GM19372 (cell line): ENCODE results near the gene ACOT12.
"Not testable (repeated sequence)": the region's sequence is repeated elsewhere in the genome, so short reads cannot be mapped to it uniquely, and the experiment has no call there.

ENCODE experiments used
- ATAC-seq: cut with Tn5 transposase; IDR thresholded peaks from one replicate; pipeline ENCODE4 v1.9.1; 2021; ENCODE audit warnings: mild to moderate bottlenecking, low read depth, moderate library complexity; ENCODE audit not compliant: unreplicated experiment

Gene ACOT12

DNA sequence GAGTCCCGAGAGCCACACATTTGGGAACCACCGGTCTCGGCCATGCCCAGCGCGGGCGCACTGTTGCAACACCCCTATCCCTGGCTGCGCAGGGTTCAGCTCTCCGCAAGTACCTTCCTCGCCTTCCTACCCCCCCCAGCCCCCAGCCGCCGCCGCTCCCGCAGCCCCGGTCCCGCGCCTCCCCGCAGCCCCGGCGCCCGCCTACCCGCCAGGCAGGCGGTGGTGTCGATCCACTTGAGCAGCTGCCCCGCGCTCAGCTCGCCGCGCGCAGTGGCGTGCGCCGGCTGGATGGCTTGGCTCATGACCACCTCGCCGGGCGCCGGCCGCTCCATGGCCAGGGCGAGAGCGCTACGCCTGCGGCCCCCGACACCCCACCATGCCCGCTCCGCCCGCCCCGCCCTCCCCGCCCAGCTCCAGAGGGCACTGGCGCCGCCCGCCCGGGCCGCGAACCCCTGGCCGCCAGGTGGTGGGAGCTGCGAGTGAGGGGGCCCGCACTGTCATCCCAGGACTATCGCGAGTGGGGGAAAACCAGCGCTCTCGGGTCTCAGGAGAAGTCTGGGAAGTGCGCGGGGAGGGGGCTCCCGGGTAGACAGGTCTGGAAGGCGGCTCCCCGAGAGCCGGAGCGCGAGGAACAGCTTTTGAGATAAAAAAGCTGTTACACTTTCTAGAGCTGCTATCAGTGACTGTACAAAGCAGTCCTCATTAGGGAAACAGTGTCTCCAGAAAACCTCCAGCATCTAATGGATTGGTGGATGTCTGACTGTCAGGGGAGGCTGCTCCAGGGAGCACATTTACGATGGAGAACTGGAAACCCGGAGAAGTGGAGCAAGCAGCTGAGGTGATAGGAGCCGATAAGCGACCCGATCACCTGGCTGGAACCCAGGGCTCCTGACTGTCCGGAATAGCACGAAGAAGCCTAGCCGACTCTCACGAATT is at the start of gene ACOT12:
ACOT12 (minus strand) TSS at position 352 of the 936 bp plus-strand sequence; CDS start at position 332, 20 bp downstream.
- no peak for ATAC-seq

DNA sequence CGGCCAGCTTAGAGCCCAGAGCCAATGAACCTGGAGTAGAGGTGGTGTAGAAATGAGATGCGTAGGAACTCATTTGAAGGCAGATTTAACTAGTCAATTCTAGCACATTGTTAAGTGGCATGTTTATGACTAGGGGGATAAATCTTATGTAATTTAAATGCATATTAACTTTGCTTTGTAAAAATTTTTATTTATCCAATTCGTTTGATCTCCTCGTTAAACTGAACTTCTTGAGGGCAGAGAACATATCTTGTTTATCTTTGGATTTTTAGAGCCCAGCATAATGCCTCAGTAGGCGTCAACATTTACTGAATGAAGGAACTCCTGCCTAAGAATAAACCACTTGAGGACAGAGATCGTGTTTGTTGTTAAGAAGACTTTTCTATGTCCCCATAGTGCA is 41.1 kb upstream of the ACOT12 start:
- no peak for ATAC-seq

DNA sequence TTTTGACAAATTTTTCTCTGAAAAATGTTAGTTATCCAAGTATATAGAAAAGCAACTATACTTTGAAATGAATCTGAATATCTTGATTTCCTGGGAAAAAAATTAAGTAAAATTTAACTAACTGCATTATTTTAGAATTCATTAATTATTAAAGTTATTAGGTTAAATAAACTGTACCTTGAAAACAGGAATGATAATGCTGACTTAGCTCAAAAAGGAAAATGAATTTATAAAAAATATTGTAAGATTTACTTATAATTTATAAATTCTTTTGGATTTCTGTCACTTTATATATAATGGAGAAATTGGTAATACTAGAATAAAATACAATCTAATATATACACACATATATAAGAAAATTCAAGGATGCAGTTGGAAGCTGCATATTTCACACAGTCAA is 36.1 kb upstream of the ACOT12 start:
- no peak for ATAC-seq

DNA sequence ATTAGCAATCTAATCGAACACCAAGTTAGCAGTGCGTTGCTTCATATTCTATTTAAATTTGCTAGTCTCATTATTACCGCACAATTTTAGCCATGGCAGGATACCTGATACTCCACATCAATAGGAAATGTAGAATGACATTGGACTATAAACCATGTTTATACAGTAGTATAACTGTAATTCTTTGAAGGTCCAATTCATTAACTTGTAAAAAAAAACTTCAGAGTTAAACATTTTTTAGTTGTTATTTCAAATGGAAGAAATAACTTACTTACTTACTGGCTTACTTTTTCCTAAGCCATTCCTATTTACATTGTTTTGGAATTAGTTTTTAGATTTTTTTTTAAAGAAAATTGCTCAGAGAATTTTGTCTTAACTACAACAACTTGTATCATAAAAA is 35.4 kb upstream of the ACOT12 start:
- no peak for ATAC-seq

DNA sequence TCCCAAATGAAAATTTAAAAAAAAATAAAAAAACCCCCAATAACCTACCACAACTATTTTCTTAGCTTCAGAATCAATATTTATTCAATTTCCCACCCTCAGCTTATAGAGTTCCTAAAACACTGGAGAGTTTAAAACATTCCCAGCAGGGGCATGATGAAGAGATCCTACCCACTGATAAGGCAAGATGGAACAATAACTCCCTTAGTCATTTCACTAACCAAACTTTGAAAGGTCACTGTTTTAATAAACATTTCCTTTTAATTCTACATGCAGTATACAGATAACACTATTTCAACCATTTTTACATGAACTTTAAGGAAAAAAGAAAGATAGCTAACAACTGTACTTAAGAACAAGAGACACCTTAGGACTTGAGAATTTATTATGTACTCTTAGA is 34.9 kb upstream of the ACOT12 start:
- ATAC-seq: no peak

DNA sequence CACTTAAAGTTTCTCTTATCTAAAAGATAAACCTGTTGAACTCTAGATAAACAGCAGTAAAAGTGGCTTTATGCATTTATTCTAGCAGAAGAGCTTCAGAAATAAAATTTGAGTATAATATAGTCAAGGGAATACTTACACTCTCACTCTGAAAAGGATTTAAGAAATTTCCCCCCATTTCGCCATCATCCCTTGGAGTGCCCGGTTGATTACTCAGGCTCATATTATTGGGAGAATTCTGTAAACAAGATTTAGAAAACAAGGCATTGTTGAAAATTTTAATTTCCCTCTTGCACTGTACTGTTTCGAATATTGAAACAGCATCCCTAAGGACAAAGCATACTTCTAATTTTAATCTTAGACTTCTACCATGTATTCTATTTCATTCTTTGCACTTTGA is 34.5 kb upstream of the ACOT12 start:
- ATAC-seq: no peak

DNA sequence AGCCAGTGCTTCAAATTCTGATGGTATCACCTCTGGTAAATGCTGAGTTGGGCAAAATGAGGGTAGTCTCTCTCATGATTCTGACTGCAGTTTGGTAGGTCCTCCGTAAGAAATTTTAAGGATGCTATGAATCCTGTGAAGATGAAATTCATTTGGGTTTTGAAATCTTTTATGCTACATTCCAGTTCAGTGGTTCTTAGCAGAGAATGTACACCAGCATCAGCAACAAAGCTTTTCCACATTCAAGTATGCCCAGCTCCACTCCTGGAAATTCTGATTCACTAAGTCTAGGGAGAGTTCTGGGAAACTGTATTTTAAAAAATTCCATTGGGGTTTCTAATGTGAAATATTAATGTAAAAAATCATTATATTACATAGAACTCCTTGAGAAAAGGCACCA is 33.6 kb upstream of the ACOT12 start:
- ATAC-seq: no peak

DNA sequence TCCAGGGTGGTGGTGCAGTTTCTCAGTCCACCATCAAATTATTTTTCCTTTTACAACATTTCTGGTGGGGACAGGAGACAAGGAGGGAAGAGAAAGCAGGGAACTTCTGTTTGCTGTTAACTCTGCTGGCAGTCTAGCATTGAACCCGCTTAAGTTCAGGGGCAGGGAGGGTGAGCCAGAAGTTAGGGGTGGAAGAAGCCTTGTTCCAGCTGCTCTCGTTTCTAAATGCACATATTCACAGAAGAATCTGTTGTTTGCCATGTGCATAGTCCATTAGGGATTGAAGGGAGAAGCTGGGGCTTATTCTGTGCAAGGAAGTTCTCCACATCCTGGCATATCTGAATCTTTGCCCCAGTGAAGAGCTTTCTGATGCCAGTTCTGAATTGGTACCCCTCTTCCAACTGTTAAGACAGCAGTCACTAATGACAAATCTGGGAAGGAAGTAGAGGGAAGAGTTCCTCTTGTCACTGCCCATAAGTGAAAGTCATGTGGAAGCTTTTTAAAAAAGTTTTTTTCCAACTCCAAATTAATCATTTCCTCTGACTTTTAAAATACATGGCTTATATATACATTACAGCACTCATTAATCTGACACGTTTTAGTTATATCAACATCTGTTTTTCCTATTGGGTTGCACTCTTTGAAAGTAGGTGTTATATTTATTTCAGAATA is 32.6 kb upstream of the ACOT12 start:
- ATAC-seq: no peak

DNA sequence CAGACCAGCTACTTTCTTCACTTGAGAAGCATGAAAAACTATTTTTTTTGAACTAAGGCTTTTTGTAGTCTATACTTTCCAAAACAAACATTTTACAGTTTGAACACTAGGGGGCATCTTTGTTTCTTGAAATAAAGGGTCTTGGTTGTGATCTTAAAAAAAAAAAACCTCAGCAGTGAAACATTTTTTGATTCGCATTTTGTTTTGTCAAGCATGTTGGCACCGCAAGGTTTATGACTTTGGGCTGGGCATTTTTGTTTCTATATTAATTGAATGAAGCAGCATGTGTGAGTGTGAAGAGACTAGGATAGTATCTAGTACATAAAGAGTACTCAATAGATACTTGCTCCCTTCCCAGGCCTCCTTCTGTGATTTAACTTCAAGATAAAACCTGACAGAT is 31.6 kb upstream of the ACOT12 start:
- ATAC-seq: no peak

DNA sequence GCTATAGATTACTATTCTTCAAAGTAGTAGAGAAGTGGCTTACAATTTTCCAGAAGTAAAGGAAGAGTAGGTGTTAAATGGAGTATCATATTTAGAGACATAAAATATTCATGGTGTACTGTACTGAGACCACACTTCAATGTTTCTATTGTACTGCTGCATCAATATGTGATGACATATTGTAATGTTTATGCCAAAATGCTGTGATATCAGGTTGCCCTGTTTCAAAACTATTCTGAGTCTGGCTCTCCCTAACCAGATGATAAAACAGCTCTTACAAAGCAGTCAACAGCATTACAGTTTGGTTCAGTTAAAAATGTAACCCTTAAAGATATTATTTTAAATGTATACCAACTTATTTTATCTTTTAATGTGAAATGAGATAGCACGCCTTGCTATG is 30.8 kb upstream of the ACOT12 start:
- no peak for ATAC-seq

DNA sequence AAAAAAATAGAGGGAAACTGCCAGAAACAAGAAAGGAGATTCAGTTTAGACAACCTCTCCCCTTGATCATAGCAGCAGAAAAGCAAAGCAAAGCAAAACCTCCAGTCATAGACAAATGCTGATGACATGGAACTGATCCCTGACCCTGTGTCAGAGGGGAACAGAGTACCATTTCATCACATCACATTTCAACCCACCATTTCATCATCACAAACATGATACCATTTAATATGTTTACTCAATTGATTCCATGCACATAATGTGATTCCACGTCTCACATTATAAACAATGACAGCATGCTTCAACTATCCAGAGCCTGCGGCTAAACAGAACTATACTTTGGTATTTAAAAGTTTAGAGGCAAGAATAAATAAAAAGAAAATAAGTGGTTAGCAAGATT is 28.7 kb upstream of the ACOT12 start:
- ATAC-seq: no peak

DNA sequence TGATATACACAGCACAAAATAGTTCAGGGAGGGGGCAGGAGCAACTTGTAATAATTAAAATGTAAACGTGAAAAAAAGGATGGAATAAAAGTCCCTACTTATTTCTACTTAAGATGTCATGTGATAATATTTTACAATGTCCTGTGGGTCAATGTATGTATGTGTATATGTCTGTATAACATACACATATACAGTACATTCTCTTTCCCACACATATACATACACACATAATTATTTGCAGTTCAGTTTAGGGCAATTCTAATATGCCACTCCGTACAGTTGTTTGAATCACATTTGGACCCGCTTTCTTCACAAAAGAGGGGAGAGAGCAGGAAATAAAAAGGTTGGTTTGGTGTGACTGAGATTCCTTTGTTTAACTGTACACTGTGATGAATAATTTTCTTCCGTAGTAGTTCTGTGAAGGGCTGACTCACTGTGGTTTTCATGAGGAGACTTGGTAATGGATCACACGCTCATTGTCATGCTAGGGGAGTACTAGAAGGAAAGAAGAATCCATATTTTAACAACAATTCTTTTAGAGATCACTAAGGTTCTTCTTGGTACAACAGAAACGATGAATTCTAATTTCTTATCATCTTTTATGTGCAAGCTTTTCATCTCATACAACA is 26.2 kb upstream of the ACOT12 start:
- no peak for ATAC-seq

DNA sequence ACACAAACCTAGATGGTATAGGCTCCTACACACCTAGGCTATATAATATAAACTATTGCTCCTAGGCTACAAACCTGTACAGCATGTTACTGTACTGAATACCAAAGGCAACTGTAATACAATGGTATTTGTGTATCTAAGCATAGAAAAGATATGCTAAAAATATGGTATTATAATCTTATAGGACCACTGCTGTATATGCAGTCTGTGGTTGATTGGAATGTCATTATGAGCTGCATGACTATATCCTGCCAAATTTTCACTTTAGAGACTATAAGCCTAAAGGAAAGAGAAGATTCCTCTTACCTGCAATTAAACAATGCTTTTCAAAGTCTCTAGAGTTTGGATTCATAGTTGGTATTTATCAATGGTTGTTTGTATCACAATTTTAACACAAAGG is 24.7 kb upstream of the ACOT12 start:
- no peak for ATAC-seq

DNA sequence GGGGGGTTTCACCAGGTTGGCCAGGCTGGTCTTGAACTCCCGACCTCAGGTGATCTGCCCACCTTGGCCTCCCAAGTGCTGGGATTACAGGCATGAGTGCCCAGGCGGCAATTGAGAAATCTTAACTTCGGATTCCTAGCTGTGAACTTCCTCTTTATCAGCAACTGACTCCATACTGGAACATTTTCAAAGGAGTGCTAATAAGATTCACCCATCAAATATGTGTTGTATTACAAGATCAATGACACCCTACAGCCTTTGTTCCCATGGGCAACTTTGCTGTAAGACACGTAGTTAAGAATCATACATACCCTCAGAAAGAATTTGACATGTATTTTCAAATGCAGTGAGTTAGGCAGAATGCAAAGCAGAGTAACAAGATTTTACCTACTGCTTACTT is 23.1 kb upstream of the ACOT12 start:
- no peak for ATAC-seq

DNA sequence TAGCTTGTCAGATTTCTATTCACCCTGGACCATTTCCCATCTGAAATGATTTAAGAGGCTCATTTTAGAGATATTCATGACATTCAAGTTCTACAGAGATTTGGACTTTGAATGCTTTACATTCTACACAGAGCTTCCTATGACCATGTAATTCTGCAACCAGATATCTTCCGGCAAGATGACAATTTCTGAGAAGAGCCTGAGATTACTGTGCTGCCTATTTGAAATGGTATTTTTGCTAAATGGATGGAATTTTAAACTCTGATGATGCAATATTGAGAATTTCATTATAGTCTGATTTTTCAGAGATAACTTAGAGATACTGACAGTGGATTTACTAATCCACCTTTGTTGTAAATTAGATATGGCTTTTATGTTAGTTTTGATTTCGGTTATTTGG is 16.0 kb upstream of the ACOT12 start:
- no peak for ATAC-seq

DNA sequence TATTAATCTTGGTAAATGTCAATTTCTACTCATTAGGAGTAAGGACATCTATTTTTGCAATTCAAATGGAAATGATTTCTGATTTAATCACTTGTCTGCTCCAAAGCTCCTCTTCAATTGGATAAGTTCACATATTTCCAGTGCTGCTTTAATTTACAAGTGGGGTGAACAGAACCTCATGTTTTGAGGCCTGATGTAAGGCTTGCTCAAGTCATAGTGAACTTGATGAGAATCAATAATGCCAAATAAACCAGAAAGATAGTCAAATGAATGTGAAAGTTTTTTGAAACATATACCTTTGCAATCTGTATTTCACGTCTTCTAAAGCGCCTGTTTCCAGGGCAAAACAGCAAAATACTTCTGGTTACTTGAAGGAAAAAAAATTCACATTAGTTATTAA is 15.4 kb upstream of the ACOT12 start:
- no peak for ATAC-seq

DNA sequence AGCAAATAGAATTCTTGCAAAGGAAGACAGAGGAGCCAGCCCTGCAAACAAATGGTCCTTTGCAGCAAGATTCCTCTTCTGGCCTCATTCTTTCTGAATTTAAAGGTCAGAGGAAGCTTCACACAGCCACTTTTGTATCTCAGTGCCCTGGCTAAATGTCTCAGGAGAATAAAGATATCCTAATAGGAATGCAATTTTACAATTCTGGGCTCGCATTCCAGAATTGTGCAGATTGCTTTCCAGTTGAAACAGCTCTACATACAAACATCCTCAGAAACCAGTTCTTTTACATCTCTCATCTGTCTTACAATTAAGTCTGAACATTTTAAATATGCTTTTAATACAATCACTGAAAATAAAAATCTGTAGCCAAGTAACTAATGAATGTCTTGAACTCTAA is 14.6 kb upstream of the ACOT12 start:
- no peak for ATAC-seq

DNA sequence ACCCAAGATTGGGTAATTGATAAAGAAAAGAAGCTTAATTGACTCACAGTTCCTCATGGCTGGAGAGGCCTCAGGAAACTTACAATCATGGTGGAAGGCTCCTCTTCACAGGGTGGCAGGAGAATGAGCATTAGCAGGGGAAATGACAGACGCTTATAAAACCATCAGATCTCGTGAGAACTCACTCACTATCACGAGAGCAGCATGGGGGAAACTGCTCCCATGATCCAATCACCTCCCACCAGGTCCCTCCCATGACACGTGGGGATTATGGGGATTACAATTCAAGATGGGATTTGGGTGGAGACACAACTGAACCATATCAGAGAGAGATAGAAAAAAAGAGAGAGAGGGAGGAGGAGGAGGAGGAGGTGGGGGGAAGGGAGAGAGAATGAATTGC is 13.9 kb upstream of the ACOT12 start:
- not testable (repeated sequence) for ATAC-seq

DNA sequence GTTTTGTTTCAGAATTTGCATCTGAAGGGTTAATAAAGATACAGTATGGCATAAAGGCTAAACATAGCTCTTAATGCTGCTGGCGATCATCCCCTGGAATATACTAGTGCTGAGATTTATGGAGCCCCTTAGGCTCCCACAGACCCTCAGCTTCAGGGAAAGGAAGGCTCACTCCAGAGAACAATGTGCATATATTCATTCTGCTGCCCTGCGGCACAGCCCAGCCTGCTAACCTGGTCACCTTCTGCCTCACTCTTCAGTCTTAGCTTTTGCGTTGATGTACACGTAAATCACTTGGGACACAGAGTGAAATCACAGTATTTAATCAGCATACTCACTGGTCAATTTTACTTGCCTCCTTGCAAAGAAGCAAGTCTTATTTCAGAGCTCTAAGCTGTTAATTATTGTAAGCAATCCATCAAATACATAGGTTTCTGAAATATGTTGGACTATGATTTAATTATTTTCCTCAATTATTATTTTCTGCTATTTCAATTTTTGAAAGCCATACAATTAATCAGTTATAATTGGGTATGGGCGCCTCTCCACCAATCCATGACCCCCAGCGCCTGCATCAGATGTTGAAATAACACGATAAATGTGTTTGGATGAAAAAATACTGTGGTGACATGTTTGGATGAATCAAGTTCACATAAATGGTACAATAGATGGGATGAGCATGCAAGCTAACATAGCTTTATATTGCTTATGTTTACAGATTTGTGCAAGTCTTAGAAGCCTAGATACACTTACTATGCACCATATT is 11.4 kb upstream of the ACOT12 start:
- ATAC-seq: no peak

DNA sequence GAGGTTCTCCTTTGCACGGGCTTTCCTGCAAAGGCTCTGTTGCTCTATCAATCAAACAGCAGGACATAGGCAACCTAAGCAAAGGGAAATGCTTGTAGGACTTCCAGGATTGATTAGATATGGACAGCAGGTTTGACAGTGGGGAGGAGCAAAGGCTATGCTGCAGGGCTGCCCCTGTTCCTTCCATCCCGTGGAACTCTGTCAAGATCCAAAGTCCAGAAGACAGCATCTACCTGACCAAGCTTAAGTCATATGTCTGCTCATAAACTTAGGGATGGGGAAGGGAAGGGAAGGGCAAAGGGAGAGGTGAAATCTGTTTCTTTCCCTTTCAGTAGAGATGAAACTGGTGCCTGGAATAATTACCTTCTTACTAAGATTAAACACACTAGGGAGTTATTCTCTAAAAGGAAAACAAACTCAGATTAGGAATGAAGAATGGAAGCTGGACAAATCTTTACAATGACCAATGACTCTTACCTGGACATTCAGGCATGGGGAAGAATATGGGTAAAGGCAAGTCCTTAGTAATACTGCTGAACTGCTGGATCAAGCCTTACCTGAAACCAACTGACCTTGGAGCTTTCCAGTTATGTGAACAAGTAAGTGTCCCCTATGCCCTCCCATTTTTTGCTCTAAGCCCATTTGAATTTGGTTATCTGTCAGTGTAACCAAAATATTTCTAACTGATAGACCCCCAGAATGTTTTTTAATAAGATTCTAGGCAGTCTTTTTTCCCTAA is 8.4 kb upstream of the ACOT12 start:
- ATAC-seq: no peak
